Caco-2 (cell line): ENCODE measurements around the gene HOXD12. TPM values are rescaled to one million over a fixed set of nuclear protein-coding genes. Genes with fewer than 3 reads are reported as not detected.

Experiments
- BruUV-seq: library from RNA; stranded (reverse); fragments of 400-500 nt; replicated peaks from 2 replicates; lab custom pipeline; 2021; lab: Mats Ljungman, UMichigan
- CTCF ChIA-PET: fragments of 300-600 bp; sonication (Branson Sonifier 250); formaldehyde crosslinking; loops from one replicate; lab custom pipeline; 2022; ENCODE audit warnings: antibody characterized with exemption; lab: Charles Lee
- POLR2A ChIA-PET: fragments of 300-600 bp; sonication (Branson Sonifier 250); formaldehyde crosslinking; loops from one replicate; lab custom pipeline; 2022; ENCODE audit warnings: antibody characterized with exemption; lab: Charles Lee
- DNase-seq, 2 experiments: peaks; one replicate each; pipeline versions ENCODE4 v3.0.0 to v3.0.0-alpha.2; 2020 to 2022
- H3K27me3 ChIP-seq: replicated peaks from 2 replicates; pipeline ENCODE4 v1.6.0; 2011; ENCODE audit warnings: low read length; ENCODE audit not compliant: control insufficient read depth, insufficient read depth
- H3K36me3 ChIP-seq: 2 replicates; pipeline ENCODE4 v1.5.1; 2011; ENCODE audit warnings: low read length; ENCODE audit not compliant: control insufficient read depth, insufficient read depth
- H3K4me1 ChIP-seq: fragments of 250-450 bp; sonication (Bioruptor Pico); 2 replicates; pipeline ENCODE4 v1.5.1; 2020; ENCODE audit warnings: mild to moderate bottlenecking
- H3K4me3 ChIP-seq: 2 replicates; pipeline ENCODE4 v1.5.1; 2011; ENCODE audit warnings: low read depth, mild to moderate bottlenecking, control low read depth, low read length
- H3K9me3 ChIP-seq: fragments of 250-450 bp; sonication (Bioruptor Pico); 2 replicates; pipeline ENCODE4 v1.5.1; 2020; ENCODE audit warnings: mild to moderate bottlenecking, moderate library complexity
- H3K27ac Mint-ChIP-seq: one replicate; pipeline ENCODE4 v1.8.0; 2022; ENCODE audit warnings: mixed read lengths; ENCODE audit not compliant: unreplicated experiment
- H3K27me3 Mint-ChIP-seq: one replicate; pipeline ENCODE4 v1.8.0; 2022; ENCODE audit warnings: mixed read lengths; ENCODE audit not compliant: insufficient read depth, unreplicated experiment
- H3K36me3 Mint-ChIP-seq: one replicate; pipeline ENCODE4 v1.8.0; 2022; ENCODE audit warnings: mild to moderate bottlenecking, mixed read lengths; ENCODE audit not compliant: insufficient read depth, unreplicated experiment
- H3K4me1 Mint-ChIP-seq: one replicate; pipeline ENCODE4 v1.8.0; 2022; ENCODE audit warnings: low read depth, mixed read lengths; ENCODE audit not compliant: unreplicated experiment
- H3K4me3 Mint-ChIP-seq: one replicate; pipeline ENCODE4 v1.8.0; 2022; ENCODE audit warnings: mild to moderate bottlenecking, moderate library complexity, mixed read lengths; ENCODE audit not compliant: unreplicated experiment
- H3K9me3 Mint-ChIP-seq: one replicate; pipeline ENCODE4 v1.8.0; 2022; ENCODE audit warnings: mixed read lengths; ENCODE audit not compliant: unreplicated experiment
- CTCF ChIP-seq, 2 experiments: fragments of 200-600 bp in 1 of 2; IDR thresholded peaks; 1 replicate in 1 of 2; 2 replicates in 1 of 2; pipeline versions ENCODE4 v1.5.1 to v1.8.0; 2011 to 2022; ENCODE audit warnings: antibody characterized with exemption in 1 of 2, control low read depth in 1 of 2, inconsistent platforms in 1 of 2, low read depth in 1 of 2, low read length in 1 of 2, mild to moderate bottlenecking in 1 of 2, moderate library complexity in 1 of 2; ENCODE audit not compliant: insufficient read depth in 1 of 2, severe bottlenecking in 1 of 2, unreplicated experiment in 1 of 2
- intact Hi-C: fragments of 100-400 bp; cut with micrococcal nuclease; formaldehyde crosslinking; loops from one replicate; pipeline ENCODE4 v1.10.0; 2022; ENCODE audit not compliant: unreplicated experiment
- total RNA-seq: library from RNA; stranded (reverse); gene quantifications from 2 replicates; pipeline ENCODE4 v1.2.3, GENCODE V29; 2022

The HOXD12 gene
- total RNA-seq, 1 experiment from 2014 or later = not detected

GRCh38 chr2:176130957-176131847 lies 31.6 kb downstream of the HOXD12 start:
- Mint-ChIP-seq H3K4me1 (peaks cover 34% of the 10 kb centered on the region), H3K9me3 (no peaks in the 10 kb centered on the region), H3K27me3 (peaks cover 62% of the 10 kb centered on the region), H3K36me3 (no peaks in the 10 kb centered on the region), H3K4me3 (peak overlapping the region; percentile 66), H3K27ac (no peak overlapping the region)
- POLR2A ChIA-PET = interaction anchor here (0.6 kb wide), 1 partner anchor 444 kb away, joined by 4 read pairs; no protein-coding TSS in a partner anchor
- TF ChIP-seq CTCF (IDR thresholded peaks at IDR 0.05; ENCODE audit: insufficient read depth in 1 of 2, low read depth in 1 of 2, low read length in 1 of 2, severe bottlenecking in 1 of 2, unreplicated experiment in 1 of 2) = no peak
- CTCF ChIA-PET = interaction anchor here (1.1 to 1.3 kb wide), 2 partner anchors 324 to 423 kb away, joined by 3 to 4 read pairs; no protein-coding TSS in a partner anchor
- no TSS peak for BruUV-seq
- no peak for DNase-seq
- Histone ChIP-seq H3K27me3 (peaks cover 17% of the 10 kb centered on the region), H3K9me3 (no peaks in the 10 kb centered on the region), H3K4me1 (peaks cover 30% of the 10 kb centered on the region), H3K4me3 (no peak overlapping the region), H3K36me3 (no peaks in the 10 kb centered on the region)
- intact Hi-C loops = no loop called here

GRCh38 chr2:176131848-176132158 lies 32.2 kb downstream of the HOXD12 start:
- Histone ChIP-seq H3K4me3 (no peak overlapping the region), H3K4me1 (peaks cover 30% of the 10 kb centered on the region), H3K27me3 (peaks cover 17% of the 10 kb centered on the region), H3K9me3 (no peaks in the 10 kb centered on the region), H3K36me3 (no peaks in the 10 kb centered on the region)
- CTCF ChIA-PET = interaction anchor here (1.3 kb wide), 1 partner anchor 323 kb away, joined by 3 read pairs; no protein-coding TSS in a partner anchor
- H3K27ac Mint-ChIP-seq = no peak overlapping the region
- no TSS peak for BruUV-seq
- TF ChIP-seq CTCF (IDR thresholded peaks at IDR 0.05; ENCODE audit: insufficient read depth in 1 of 2, low read depth in 1 of 2, low read length in 1 of 2, severe bottlenecking in 1 of 2, unreplicated experiment in 1 of 2) = no peak
- no peaks in the 10 kb centered on the region for H3K36me3 Mint-ChIP-seq
- H3K27me3 Mint-ChIP-seq = peaks cover 61% of the 10 kb centered on the region
- DNase-seq = no peak
- H3K9me3 Mint-ChIP-seq = no peaks in the 10 kb centered on the region
- POLR2A ChIA-PET = no interaction called here
- peaks cover 36% of the 10 kb centered on the region for H3K4me1 Mint-ChIP-seq
- no peak overlapping the region for H3K4me3 Mint-ChIP-seq
- intact Hi-C loops = no loop called here

- no peak overlapping the region for H3K27ac Mint-ChIP-seq
- intact Hi-C loops = no loop called here
- Histone ChIP-seq H3K4me3 (no peak overlapping the region), H3K4me1 (peaks cover 30% of the 10 kb centered on the region), H3K27me3 (peaks cover 17% of the 10 kb centered on the region), H3K36me3 (no peaks in the 10 kb centered on the region), H3K9me3 (no peaks in the 10 kb centered on the region)
- no peaks in the 10 kb centered on the region for H3K9me3 Mint-ChIP-seq
- CTCF ChIA-PET = interaction anchor here (0.7 to 1.3 kb wide), 2 partner anchors 252 to 322 kb away, joined by 3 read pairs; no protein-coding TSS in a partner anchor
- POLR2A ChIA-PET = no interaction called here
- no TSS peak for BruUV-seq
- peaks cover 36% of the 10 kb centered on the region for H3K4me1 Mint-ChIP-seq
- H3K36me3 Mint-ChIP-seq = no peaks in the 10 kb centered on the region
- H3K27me3 Mint-ChIP-seq = peaks cover 60% of the 10 kb centered on the region
- no peak for TF ChIP-seq CTCF (IDR thresholded peaks at IDR 0.05; ENCODE audit: insufficient read depth in 1 of 2, low read depth in 1 of 2, low read length in 1 of 2, severe bottlenecking in 1 of 2, unreplicated experiment in 1 of 2)
- DNase-seq = no peak
- no peak overlapping the region for H3K4me3 Mint-ChIP-seq
These were observed 32.9 kb downstream of the HOXD12 start for GRCh38 chr2:176132205-176133171.
